Measurements from ENCODE around the gene GFY.

DNA sequence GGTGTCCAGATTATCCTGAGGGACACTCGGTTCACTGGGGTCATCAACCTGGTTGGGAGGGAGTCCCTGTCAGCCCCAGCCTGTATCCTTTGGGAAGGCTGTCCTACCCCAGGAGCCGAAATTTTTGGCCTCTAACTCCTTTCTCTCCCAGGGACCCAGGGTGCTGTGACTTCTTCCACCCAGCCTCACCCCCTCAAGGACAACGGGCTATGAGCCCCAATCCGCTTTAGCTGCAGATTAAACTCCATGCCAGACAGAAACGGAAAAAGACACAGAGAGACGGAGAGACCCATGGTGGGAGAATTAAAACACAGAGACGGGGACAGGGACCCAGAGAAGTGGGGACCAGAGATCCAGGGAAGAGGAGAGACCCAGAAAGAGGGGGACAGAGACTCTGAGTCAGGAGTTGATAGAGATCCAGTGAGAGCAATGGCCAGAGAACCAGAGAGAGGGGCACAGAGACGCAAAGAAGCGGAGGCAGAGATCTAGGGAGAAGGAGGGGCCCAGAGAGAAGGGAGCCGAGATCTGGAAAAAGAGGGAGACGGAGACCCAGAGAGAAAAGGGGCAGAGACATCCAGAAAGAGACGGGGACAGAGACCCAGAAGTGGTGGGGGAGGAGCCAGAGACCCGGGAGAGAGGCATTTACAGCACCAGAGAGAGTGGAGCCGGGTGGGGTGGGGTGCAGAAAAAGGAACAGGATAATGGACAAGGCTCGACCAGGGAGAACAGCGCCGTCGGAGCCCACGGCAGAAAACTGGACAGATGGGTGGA, 15.4 kb downstream of the GFY start:
- TF ChIP-seq, protein P1, sequence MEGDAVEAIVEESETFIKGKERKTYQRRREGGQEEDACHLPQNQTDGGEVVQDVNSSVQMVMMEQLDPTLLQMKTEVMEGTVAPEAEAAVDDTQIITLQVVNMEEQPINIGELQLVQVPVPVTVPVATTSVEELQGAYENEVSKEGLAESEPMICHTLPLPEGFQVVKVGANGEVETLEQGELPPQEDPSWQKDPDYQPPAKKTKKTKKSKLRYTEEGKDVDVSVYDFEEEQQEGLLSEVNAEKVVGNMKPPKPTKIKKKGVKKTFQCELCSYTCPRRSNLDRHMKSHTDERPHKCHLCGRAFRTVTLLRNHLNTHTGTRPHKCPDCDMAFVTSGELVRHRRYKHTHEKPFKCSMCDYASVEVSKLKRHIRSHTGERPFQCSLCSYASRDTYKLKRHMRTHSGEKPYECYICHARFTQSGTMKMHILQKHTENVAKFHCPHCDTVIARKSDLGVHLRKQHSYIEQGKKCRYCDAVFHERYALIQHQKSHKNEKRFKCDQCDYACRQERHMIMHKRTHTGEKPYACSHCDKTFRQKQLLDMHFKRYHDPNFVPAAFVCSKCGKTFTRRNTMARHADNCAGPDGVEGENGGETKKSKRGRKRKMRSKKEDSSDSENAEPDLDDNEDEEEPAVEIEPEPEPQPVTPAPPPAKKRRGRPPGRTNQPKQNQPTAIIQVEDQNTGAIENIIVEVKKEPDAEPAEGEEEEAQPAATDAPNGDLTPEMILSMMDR (IDR thresholded peaks at IDR 0.05), result no peak
- TF ChIP-seq POLR2A (IDR thresholded peaks at IDR 0.05) (no peak), EP300 (IDR thresholded peaks at IDR 0.05; ENCODE audit: low read depth) (no peak), POLR2AphosphoS5 (IDR thresholded peaks at IDR 0.05) (no peak)
